Neutrophil (primary cell): ENCODE data around the gene CDH13.
A peak's percentile ranks its signal among the peaks of the same experiment; 100 is the strongest.

Experiments
- H3K27ac ChIP-seq: fragments of 200-600 bp; sonication (generic); 2 replicates; pipeline ENCODE4 v1.5.1; 2016; ENCODE audit warnings: mild to moderate bottlenecking, moderate library complexity
- H3K27me3 ChIP-seq: fragments of 200-600 bp; sonication (generic); 2 replicates; pipeline ENCODE4 v1.6.0; 2016; ENCODE audit warnings: mild to moderate bottlenecking
- H3K36me3 ChIP-seq: fragments of 200-600 bp; sonication (generic); 2 replicates; pipeline ENCODE4 v1.5.1; 2017
- H3K4me1 ChIP-seq, 2 experiments: fragments of 200-600 bp in 1 of 2; sonication (generic) in 1 of 2; 1 replicate in 1 of 2; 2 replicates in 1 of 2; pipeline versions ENCODE4 v1.5.1 to v1.6.1; 2013 to 2016; ENCODE audit warnings: low read depth in 1 of 2, low read length in 1 of 2, mild to moderate bottlenecking in 1 of 2, moderate library complexity in 1 of 2; ENCODE audit not compliant: control insufficient read depth in 1 of 2, insufficient read depth in 1 of 2
- H3K4me3 ChIP-seq, 2 experiments: fragments of 200-600 bp in 1 of 2; sonication (generic) in 1 of 2; 1 replicate in 1 of 2; 2 replicates in 1 of 2; pipeline ENCODE4 v1.5.1; 2013 to 2016; ENCODE audit warnings: low read depth in 1 of 2, low read length in 1 of 2, mild to moderate bottlenecking in 1 of 2, moderate library complexity in 1 of 2
- H3K9me3 ChIP-seq: fragments of 200-600 bp; sonication (generic); 2 replicates; pipeline ENCODE4 v1.5.1; 2016
- TF ChIP-seq, protein P1 (sequence below): fragments of 200-600 bp; sonication (generic); IDR thresholded peaks from 2 replicates; pipeline ENCODE4 v1.5.1; 2016; ENCODE audit warnings: antibody characterized with exemption

CDH13 gene

GRCh38 chr16:83802554-83803205, 1175.9 kb downstream of the CDH13 start:
- Histone ChIP-seq H3K27me3 (no peaks in the 10 kb centered on the region), H3K4me3 (no peak overlapping the region), H3K36me3 (no peaks in the 10 kb centered on the region), H3K27ac (peak overlapping the region; percentile 22), H3K9me3 (no peaks in the 10 kb centered on the region), H3K4me1 (peaks cover 50 to 51% of the 10 kb centered on the region in 2 experiments)
- TF ChIP-seq, protein P1, sequence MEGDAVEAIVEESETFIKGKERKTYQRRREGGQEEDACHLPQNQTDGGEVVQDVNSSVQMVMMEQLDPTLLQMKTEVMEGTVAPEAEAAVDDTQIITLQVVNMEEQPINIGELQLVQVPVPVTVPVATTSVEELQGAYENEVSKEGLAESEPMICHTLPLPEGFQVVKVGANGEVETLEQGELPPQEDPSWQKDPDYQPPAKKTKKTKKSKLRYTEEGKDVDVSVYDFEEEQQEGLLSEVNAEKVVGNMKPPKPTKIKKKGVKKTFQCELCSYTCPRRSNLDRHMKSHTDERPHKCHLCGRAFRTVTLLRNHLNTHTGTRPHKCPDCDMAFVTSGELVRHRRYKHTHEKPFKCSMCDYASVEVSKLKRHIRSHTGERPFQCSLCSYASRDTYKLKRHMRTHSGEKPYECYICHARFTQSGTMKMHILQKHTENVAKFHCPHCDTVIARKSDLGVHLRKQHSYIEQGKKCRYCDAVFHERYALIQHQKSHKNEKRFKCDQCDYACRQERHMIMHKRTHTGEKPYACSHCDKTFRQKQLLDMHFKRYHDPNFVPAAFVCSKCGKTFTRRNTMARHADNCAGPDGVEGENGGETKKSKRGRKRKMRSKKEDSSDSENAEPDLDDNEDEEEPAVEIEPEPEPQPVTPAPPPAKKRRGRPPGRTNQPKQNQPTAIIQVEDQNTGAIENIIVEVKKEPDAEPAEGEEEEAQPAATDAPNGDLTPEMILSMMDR: no peak

GRCh38 chr16:83803811-83804210, 1177.0 kb downstream of the CDH13 start:
- TF ChIP-seq, protein P1: no peak
- Histone ChIP-seq H3K27me3 (no peaks in the 10 kb centered on the region), H3K36me3 (no peaks in the 10 kb centered on the region)

GRCh38 chr16:83804366-83804765, 1177.6 kb downstream of the CDH13 start:
- H3K4me1 ChIP-seq: peaks cover 61% of the 10 kb centered on the region in 2 experiments
- TF ChIP-seq, protein P1: no peak
- H3K4me3 ChIP-seq: no peak overlapping the region
- peaks cover 5% of the 10 kb centered on the region for H3K36me3 ChIP-seq
- peak overlapping the region; percentile 94 for H3K27ac ChIP-seq
- no peaks in the 10 kb centered on the region for H3K27me3 ChIP-seq
- H3K9me3 ChIP-seq: no peaks in the 10 kb centered on the region

More at GRCh38 chr16:83803811-83804210, 1177.0 kb downstream of the CDH13 start:
- Histone ChIP-seq H3K4me3 (no peak overlapping the region), H3K9me3 (no peaks in the 10 kb centered on the region), H3K4me1 (peaks cover 56% of the 10 kb centered on the region in 2 experiments), H3K27ac (no peak overlapping the region)

GRCh38 chr16:83806036-83806435, 1179.3 kb downstream of the CDH13 start:
- H3K4me3 ChIP-seq: peak overlapping the region; percentile 50 to 52
- no peaks in the 10 kb centered on the region for H3K27me3 ChIP-seq
- peak overlapping the region; percentile 94 for H3K27ac ChIP-seq
- TF ChIP-seq, protein P1: no peak
- peaks cover 22% of the 10 kb centered on the region for H3K36me3 ChIP-seq
- H3K4me1 ChIP-seq: peaks cover 61% of the 10 kb centered on the region in 2 experiments
- no peaks in the 10 kb centered on the region for H3K9me3 ChIP-seq

- no peaks in the 10 kb centered on the region for H3K9me3 ChIP-seq
- TF ChIP-seq, protein P1: no peak
- H3K27me3 ChIP-seq: no peaks in the 10 kb centered on the region
- H3K4me3 ChIP-seq: peak overlapping the region; percentile 50 to 52
- peaks cover 61% of the 10 kb centered on the region in 2 experiments for H3K4me1 ChIP-seq
- H3K36me3 ChIP-seq: peaks cover 29% of the 10 kb centered on the region
- peak overlapping the region; percentile 94 for H3K27ac ChIP-seq
Measured at GRCh38 chr16:83806731-83807130, 1180.0 kb downstream of the CDH13 start.
